Right lobe of liver (tissue), 6 donors: ENCODE measurements around the gene PRKAR2B. TPM values are rescaled to one million over a fixed set of nuclear protein-coding genes. Genes with fewer than 3 reads are reported as not detected.
A peak's percentile ranks its signal among the peaks of the same experiment; 100 is the strongest.

ENCODE experiments used
- ATAC-seq, 4 donors: fragments of 200-7000 bp; cut with Tn5 transposase; one replicate each; pipeline ENCODE4 v1.9.1; 2020; ENCODE audit warnings: mild to moderate bottlenecking in 4 of 4, moderate library complexity in 4 of 4
- DNase-seq, 3 donors: peaks; one replicate each; pipeline ENCODE4 v3.0.0-alpha.2; 2020
- H3K27ac ChIP-seq, 3 donors: fragments of 200-600 bp; one replicate each; pipeline ENCODE4 v1.8.0; 2022
- H3K27me3 ChIP-seq, 2 donors: fragments of 200-600 bp; one replicate each; pipeline ENCODE4 v1.8.0; 2022
- H3K36me3 ChIP-seq, 4 donors: fragments of 200-600 bp; sonication (generic) in 1 of 4; one replicate each; pipeline versions ENCODE4 v1.5.1 to v1.8.0; 2017 to 2022; ENCODE audit warnings: control low read depth in 1 of 4
- H3K4me1 ChIP-seq, 4 donors: fragments of 200-600 bp; sonication (generic) in 1 of 4; one replicate each; pipeline versions ENCODE4 v1.5.1 to v1.8.0; 2017 to 2022; ENCODE audit warnings: control low read depth in 1 of 4
- H3K4me3 ChIP-seq, 3 donors: fragments of 200-600 bp; one replicate each; pipeline ENCODE4 v1.8.0; 2022
- H3K9me3 ChIP-seq, 4 donors: fragments of 200-600 bp; sonication (generic) in 1 of 4; one replicate each; pipeline versions ENCODE4 v1.5.1 to v1.8.0; 2017 to 2022; ENCODE audit warnings: control low read depth in 1 of 4
- POLR2A ChIP-seq: fragments of 450-650 bp; IDR thresholded peaks from one replicate; pipeline ENCODE4 v1.6.1; 2017; ENCODE audit warnings: antibody characterized with exemption, mild to moderate bottlenecking
- WGBS: methylation state at CpG from one replicate; pipeline ENCODE4 v1.1.6; 2018; ENCODE audit warnings: low coverage, low lambda C conversion rate; ENCODE audit not compliant: insufficient coverage; ENCODE audit errors: missing lambda C conversion rate; 5-methylcytosine and 5-hydroxymethylcytosine counted together
- intact Hi-C, 2 donors: fragments of 100-400 bp; cut with DNase I; formaldehyde crosslinking; loops; one replicate each; pipeline versions ENCODE4 v1.11.2 to v1.14.1; 2022
- total RNA-seq, 6 experiments: library from RNA; depleted of rRNA in 2 of 6; stranded (reverse); fragments of >200 nt in 2 of 6; fragmentation: NEBNext Ultra II Directional in 3 of 6; extraction: Animal tissue kit (Norgen Biotek cat#: 25700) in 3 of 6; gene quantifications; one replicate each; pipeline versions ENCODE4 v1.1.0 to v1.2.4, GENCODE V29; 2016 to 2023
- TF ChIP-seq, protein P1 (sequence below), 4 donors: fragments of 200-600 bp in 3 of 4; fragments of 450-650 bp in 1 of 4; IDR thresholded peaks; one replicate each; pipeline versions ENCODE4 v1.5.1 to v1.8.0; 2016 to 2022; ENCODE audit warnings: antibody characterized with exemption in 4 of 4, mild to moderate bottlenecking in 2 of 4
- donor health status: DM: no; HTN: yes; CAD: no.
- donor health status: DM: no; HTN: no; CAD: no.
- donor health status: DM: no; HTN: no; CAD: no.
- donor health status: DM: no; HTN: yes; CAD: no.
- donor health status: DM: no; HTN: yes; CAD: no.

The PRKAR2B gene
- total RNA-seq, 6 experiments from 2014 or later: 1.4 to 2.9 (median 1.8) TPM

DNA sequence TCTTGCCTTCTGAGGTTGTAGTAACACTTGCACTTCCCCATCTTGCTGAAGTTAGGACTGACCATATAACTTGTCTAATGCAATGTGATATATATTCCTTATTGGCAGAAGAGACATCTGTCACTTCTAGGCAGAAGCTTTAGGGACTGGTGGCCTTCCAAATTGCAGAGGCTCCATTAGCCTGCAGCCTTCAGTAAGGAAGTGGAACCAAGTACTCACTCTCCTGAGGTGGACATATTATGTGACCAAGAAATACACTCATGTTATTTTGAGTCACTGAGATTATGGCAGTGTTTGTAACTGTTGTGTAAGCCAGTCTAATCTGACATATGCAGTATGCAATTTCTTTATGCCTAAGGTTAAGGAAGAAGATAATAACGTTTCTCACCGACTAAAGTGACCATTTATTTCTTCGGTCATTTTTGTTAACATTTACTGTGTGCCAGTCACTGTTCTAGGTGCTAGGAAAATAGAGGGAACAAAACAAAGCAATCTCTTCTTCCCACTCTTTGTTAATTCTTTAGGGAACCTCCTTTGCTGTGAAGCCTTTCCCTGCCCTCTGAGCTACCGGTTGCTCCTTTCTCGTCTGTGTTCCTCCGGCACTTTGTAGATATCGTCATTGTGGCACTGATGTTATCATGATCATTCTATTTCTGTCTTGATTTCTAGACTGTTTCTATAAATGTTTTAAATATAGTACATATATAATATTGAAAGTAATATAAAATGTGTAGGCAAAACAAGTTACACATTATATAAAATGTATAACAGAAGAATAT, 71.4 kb downstream of the PRKAR2B start:
- Histone ChIP-seq H3K9me3 (no peaks in the 10 kb centered on the region), H3K27ac (no peak overlapping the region), H3K27me3 (no peaks in the 10 kb centered on the region), H3K4me1 (no peaks in the 10 kb centered on the region), H3K36me3 (no peaks in the 10 kb centered on the region), H3K4me3 (no peak overlapping the region)
- DNase-seq: no peak
- TF ChIP-seq, protein P1, sequence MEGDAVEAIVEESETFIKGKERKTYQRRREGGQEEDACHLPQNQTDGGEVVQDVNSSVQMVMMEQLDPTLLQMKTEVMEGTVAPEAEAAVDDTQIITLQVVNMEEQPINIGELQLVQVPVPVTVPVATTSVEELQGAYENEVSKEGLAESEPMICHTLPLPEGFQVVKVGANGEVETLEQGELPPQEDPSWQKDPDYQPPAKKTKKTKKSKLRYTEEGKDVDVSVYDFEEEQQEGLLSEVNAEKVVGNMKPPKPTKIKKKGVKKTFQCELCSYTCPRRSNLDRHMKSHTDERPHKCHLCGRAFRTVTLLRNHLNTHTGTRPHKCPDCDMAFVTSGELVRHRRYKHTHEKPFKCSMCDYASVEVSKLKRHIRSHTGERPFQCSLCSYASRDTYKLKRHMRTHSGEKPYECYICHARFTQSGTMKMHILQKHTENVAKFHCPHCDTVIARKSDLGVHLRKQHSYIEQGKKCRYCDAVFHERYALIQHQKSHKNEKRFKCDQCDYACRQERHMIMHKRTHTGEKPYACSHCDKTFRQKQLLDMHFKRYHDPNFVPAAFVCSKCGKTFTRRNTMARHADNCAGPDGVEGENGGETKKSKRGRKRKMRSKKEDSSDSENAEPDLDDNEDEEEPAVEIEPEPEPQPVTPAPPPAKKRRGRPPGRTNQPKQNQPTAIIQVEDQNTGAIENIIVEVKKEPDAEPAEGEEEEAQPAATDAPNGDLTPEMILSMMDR (IDR thresholded peaks at IDR 0.05): no peak
- no peak for TF ChIP-seq POLR2A
- ATAC-seq: peak in 1 of 4 donors; percentile 23
- 74% methylated on average over 7 of the region's 7 CpGs for WGBS
- intact Hi-C loops: no loop called here

DNA sequence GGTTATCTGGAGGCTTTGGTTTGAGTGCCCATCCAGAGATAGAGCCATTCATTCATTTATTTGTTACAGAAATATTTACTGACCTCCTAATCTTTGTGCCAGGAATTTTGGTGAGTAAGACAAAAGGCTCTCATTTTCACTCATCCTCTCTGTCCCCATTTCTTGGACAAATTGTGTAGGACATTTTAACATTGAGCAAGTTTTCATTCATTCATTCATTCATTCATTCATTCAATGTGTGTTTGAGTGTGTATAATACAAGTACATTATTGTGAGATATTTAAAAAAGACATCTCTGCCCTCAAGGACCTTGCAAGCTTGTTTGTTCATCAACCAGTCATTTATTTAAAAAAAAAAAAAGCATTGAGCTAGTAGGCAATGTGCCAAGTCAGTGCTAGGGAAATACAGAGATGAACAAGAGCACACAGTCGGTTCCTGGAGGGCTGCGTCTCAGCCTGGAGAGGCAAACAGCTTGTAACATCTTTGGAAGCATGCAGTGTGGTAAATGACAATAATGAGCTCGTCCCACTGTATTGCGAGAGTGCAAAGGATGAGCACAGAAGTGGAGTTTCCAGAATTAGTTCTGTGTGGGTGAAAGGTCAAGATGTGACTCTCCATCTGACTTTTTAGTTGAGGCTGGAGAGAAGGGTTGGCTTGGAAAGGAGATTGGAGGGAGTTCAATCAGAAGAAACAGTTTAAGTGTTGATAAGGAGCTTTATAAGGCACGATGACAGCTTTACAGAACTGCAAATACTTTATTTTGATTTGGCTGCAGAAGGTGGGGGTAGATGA, 73.8 kb downstream of the PRKAR2B start:
- peaks cover 0 to 6% (median 0%) of the 10 kb centered on the region in 4 donors for H3K4me1 ChIP-seq
- ATAC-seq (no peak), DNase-seq (no peak)
- no peaks in the 10 kb centered on the region for H3K27me3 ChIP-seq
- H3K36me3 ChIP-seq: no peaks in the 10 kb centered on the region
- no peaks in the 10 kb centered on the region for H3K9me3 ChIP-seq
- intact Hi-C loops: no loop called here
- no peak overlapping the region for H3K27ac ChIP-seq
- no peak for TF ChIP-seq POLR2A
- TF ChIP-seq, protein P1 (IDR thresholded peaks at IDR 0.05): no peak
- WGBS: 53% methylated on average over 5 of the region's 5 CpGs
- H3K4me3 ChIP-seq: no peak overlapping the region

DNA sequence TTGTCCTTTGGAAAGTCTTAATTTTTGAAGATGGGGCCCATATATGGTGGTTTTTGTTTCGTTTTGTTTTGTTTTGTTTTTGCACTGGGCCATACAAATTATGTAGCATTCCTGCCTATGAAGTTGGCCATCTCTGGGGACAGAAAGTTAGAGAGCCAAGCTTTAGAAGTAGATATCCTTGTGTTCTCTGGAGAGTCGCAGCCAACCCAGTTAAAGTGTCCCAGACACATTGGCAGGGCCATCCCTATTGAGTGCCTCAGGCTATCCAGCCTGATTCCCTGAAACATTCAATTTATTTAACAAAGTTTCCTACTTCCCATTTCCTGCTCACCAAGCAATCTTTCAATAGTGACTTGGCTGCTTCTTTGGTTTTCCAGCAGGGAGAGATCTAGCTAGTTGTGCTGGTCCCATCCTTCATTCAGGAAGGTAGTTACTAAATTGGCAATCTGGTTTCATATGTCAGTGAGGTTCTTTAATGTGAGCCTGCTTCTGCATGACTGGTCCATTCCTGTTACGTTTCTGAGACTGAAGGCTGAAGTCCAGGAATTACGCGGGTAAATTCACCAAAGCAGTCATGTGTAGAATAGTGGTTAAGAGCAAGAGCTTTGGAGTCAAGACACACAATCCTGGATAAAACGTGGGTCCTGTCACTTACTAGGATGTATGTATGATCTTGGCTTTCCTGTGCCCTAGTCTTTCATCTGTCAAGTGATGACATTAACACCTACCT, 75.0 kb downstream of the PRKAR2B start:
- peaks cover 0 to 6% (median 0%) of the 10 kb centered on the region in 4 donors for H3K4me1 ChIP-seq
- no peak overlapping the region for H3K4me3 ChIP-seq
- no peaks in the 10 kb centered on the region for H3K9me3 ChIP-seq
- H3K27me3 ChIP-seq: no peaks in the 10 kb centered on the region
- 76% methylated on average over 6 of the region's 6 CpGs for WGBS
- intact Hi-C loops: no loop called here
- TF ChIP-seq POLR2A: no peak
- TF ChIP-seq, protein P1 (IDR thresholded peaks at IDR 0.05): no peak
- DNase-seq: no peak
- H3K27ac ChIP-seq: no peak overlapping the region
- H3K36me3 ChIP-seq: no peaks in the 10 kb centered on the region
- ATAC-seq: no peak

DNA sequence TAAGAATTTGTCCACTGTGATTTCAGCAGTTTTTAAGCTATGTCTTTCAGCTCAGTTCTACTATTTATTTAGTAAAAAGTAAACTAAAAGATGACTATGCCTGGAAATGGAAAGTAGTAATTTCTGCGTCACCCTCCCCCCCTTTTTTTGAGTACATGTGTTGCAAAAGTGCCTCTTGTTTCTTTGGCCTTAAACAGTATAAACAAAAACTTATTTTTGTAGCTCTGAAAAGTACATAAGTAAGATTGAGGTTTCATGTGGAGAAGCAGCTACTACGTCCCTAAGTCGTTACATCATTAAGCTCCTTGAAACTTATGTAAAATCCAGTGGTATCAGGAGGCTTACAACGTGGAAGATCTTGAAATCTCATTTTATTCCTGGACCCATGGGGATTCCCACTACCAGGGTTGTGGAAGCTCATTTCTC, 78.0 kb downstream of the PRKAR2B start:
- Histone ChIP-seq H3K4me1 (peaks cover 0 to 6% (median 0%) of the 10 kb centered on the region in 4 donors), H3K36me3 (no peaks in the 10 kb centered on the region), H3K27ac (peak overlapping the region in 2 of 3 donors; percentile 46 to 51), H3K9me3 (no peaks in the 10 kb centered on the region), H3K4me3 (no peak overlapping the region), H3K27me3 (no peaks in the 10 kb centered on the region)
- intact Hi-C loops: no loop called here
- ATAC-seq (peak; percentile 73 to 85 (median 76)), DNase-seq (no peak)
- TF ChIP-seq, protein P1 (IDR thresholded peaks at IDR 0.05): no peak
- no peak for TF ChIP-seq POLR2A
- WGBS: 24% methylated on average over 4 of the region's 4 CpGs
